HepG2 (cell line): ENCODE measurements around the gene COMMD4. TPM values are rescaled to one million over a fixed set of nuclear protein-coding genes. Genes with fewer than 3 reads are reported as not detected.

Source experiments
- AGO2 ChIP-seq: fragments of 200-400 bp; formaldehyde crosslinking; optimal IDR thresholded peaks from 2 replicates; pipeline ENCODE3; 2017; ENCODE audit warnings: mild to moderate bottlenecking, low read depth, low read length, moderate library complexity
- BCLAF1 ChIP-seq: fragments of 450-650 bp; IDR thresholded peaks from 2 replicates; pipeline ENCODE4 v1.6.1; 2017; ENCODE audit warnings: mild to moderate bottlenecking
- BORCS8-MEF2B ChIP-seq: sonication (generic); formaldehyde crosslinking; IDR thresholded peaks from 2 replicates; pipeline ENCODE4 v1.8.0; 2022; ENCODE audit warnings: mild to moderate bottlenecking, missing genetic modification reagents
- CAMTA2 ChIP-seq: sonication (generic); formaldehyde crosslinking; IDR thresholded peaks from 2 replicates; pipeline ENCODE4 v1.4.0; 2020; ENCODE audit warnings: mild to moderate bottlenecking, missing genetic modification reagents, borderline replicate concordance
- E2F5 ChIP-seq: sonication (generic); formaldehyde crosslinking; conservative IDR thresholded peaks from 2 replicates; pipeline ENCODE4 v1.4.0; 2020; ENCODE audit warnings: missing genetic modification reagents
- ELF1 ChIP-seq: sonication (generic); formaldehyde crosslinking; IDR thresholded peaks from 2 replicates; pipeline ENCODE4 v1.4.0; 2020; ENCODE audit warnings: missing genetic modification reagents
- FOXM1 ChIP-seq: sonication (generic); formaldehyde crosslinking; IDR thresholded peaks from 2 replicates; pipeline ENCODE4 v1.5.0; 2020; ENCODE audit warnings: missing genetic modification reagents
- HOXA7 ChIP-seq: sonication (generic); formaldehyde crosslinking; IDR thresholded peaks from 2 replicates; pipeline ENCODE4 v1.8.1; 2022; ENCODE audit warnings: mild to moderate bottlenecking, missing genetic modification reagents, moderate library complexity
- NR2F1 ChIP-seq, 2 experiments: fragments of 450-650 bp in 1 of 2; formaldehyde crosslinking in 1 of 2; IDR thresholded peaks; 2 replicates each; pipeline versions ENCODE4 v1.5.0 to v1.6.1; 2016 to 2020; ENCODE audit warnings: mild to moderate bottlenecking in 1 of 2, missing compliant biosample characterization in 1 of 2, missing genetic modification reagents in 1 of 2, moderate library complexity in 1 of 2
- ZBTB42 ChIP-seq: sonication (generic); formaldehyde crosslinking; IDR thresholded peaks from 2 replicates; pipeline ENCODE4 v1.5.0; 2020; ENCODE audit warnings: mild to moderate bottlenecking, missing genetic modification reagents
- ZFP82 ChIP-seq: sonication (generic); formaldehyde crosslinking; IDR thresholded peaks from 2 replicates; pipeline ENCODE4 v1.5.1; 2020; ENCODE audit warnings: mild to moderate bottlenecking, missing genetic modification reagents, borderline replicate concordance
- ZNF263 ChIP-seq: sonication (generic); formaldehyde crosslinking; IDR thresholded peaks from 2 replicates; pipeline ENCODE4 v1.4.0; 2020; ENCODE audit warnings: missing genetic modification reagents
- ZNF44 ChIP-seq: sonication (generic); formaldehyde crosslinking; IDR thresholded peaks from 2 replicates; pipeline ENCODE4 v1.5.1; 2020; ENCODE audit warnings: mild to moderate bottlenecking, missing genetic modification reagents
- ZNF674 ChIP-seq: sonication (generic); formaldehyde crosslinking; IDR thresholded peaks from 2 replicates; pipeline ENCODE4 v1.5.0; 2020; ENCODE audit warnings: low read depth, mild to moderate bottlenecking, missing genetic modification reagents
- ZNF713 ChIP-seq: sonication (generic); formaldehyde crosslinking; IDR thresholded peaks from 2 replicates; pipeline ENCODE4 v1.4.0; 2020; ENCODE audit warnings: mild to moderate bottlenecking, missing genetic modification reagents
- ZNF879 ChIP-seq: sonication (generic); formaldehyde crosslinking; IDR thresholded peaks from 2 replicates; pipeline ENCODE4 v1.8.1; 2023; ENCODE audit warnings: missing genetic modification reagents
- ZSCAN20 ChIP-seq: sonication (generic); formaldehyde crosslinking; IDR thresholded peaks from 2 replicates; pipeline ENCODE4 v1.4.0; 2020; ENCODE audit warnings: missing genetic modification reagents, mild to moderate bottlenecking, borderline replicate concordance
- polyA plus RNA-seq, 8 experiments: library from polyadenylated mRNA; depleted of rRNA in 3 of 8; stranded (reverse) in 7 of 8; unstranded in 1 of 8; fragments of >200 nt; fragmentation: Illumina TruSeq in 4 of 8; extraction: Trizol in 4 of 8; gene quantifications; 2 replicates each; pipeline versions ENCODE4 v1.2.1 to v1.2.3, GENCODE V29; 2011 to 2016; ENCODE audit warnings: low read depth in 4 of 8, missing spikeins in 1 of 8, mixed read lengths in 1 of 8; ENCODE audit not compliant: insufficient read depth in 1 of 8
- total RNA-seq, 5 experiments: library from RNA; depleted of rRNA; stranded (reverse); fragments of >200 nt; fragmentation: Illumina TruSeq; extraction: Trizol; gene quantifications; 2 replicates each; pipeline ENCODE4 v1.2.3, GENCODE V29; 2016; ENCODE audit warnings: low read depth in 1 of 5
- TF ChIP-seq, protein P1 (sequence below): sonication (generic); formaldehyde crosslinking; conservative IDR thresholded peaks from 2 replicates; pipeline ENCODE4 v1.5.0; 2020; ENCODE audit warnings: missing genetic modification reagents
- TF ChIP-seq, protein P2 (sequence below): sonication (generic); formaldehyde crosslinking; conservative IDR thresholded peaks from 2 replicates; pipeline ENCODE4 v1.8.1; 2023; ENCODE audit warnings: missing genetic modification reagents
- TF ChIP-seq, protein P3 (sequence below): sonication (generic); formaldehyde crosslinking; IDR thresholded peaks from 2 replicates; pipeline ENCODE4 v1.4.0; 2020; ENCODE audit warnings: mild to moderate bottlenecking, missing genetic modification reagents

The COMMD4 gene
- total and polyA plus RNA-seq, 2 of the 13 experiments (the other 11 are each of a cell fraction or from before 2014, with no cell fraction given), result 45.8 to 89.9 TPM

DNA sequence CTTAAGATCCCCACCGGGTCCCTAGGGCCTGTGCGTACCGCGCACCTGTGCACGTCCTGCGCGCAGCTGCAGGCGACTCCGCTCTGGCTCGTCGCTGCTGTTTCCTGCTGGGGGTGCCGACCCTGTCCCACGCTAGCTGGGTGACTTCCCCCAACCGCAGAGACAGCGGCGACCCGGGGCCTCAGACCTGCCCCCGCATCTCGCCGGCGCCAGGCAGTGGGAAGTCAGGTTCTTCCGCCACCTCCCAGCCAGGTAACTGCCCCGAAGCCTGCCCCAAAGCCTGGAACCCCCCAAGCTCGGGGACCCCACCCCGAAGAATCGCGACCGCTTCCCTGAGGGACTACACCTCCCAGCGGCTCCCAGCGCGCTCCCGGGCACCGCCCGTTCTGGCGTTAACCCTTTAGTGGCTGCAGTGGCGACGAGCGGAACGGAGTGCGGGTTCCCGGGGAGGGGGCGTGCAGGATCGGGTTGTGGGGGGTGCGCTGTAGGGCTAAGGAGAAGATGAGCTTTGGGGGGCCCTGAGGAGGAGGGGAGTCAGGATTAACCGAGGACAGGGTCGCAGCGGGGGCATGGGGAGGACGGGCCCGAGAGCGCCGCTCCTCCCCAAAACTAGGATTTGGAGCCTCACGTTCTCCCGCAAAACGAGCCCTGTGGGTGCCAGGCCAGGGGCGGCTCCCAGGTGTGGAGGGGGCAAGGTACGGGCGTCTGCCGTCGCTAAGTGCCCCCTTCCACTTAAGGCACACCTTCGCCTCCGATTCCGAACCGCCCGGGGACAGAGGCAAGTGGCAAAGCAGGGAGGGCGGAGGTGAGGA lies 11.6 kb downstream of the COMMD4 start (continued):
- TF ChIP-seq ZNF879 (no peak), FOXM1 (no peak), NR2F1 (CRISPR knock-in tag; IDR thresholded peaks at IDR 0.05) (no peak), ZNF674 (CRISPR knock-in tag) (no peak; the same call in 1 of the 2 replicates), ZNF44 (peak; percentile 48; the same call in 1 of the 2 replicates), ZSCAN20 (CRISPR knock-in tag) (no peak), AGO2 (peak; percentile 42), HOXA7 (no peak), ZBTB42 (CRISPR knock-in tag) (no peak), E2F5 (no peak), BCLAF1 (no peak), ELF1 (CRISPR knock-in tag) (peak; percentile 39; the same call in 1 of the 2 replicates), BORCS8-MEF2B (CRISPR knock-in tag) (peak; percentile 75), ZNF263 (CRISPR knock-in tag) (peak; percentile 97), CAMTA2 (CRISPR knock-in tag) (peak; percentile 84; the same call in 1 of the 2 replicates), ZFP82 (CRISPR knock-in tag) (0 out of 2 replicates have a peak, but pooled peaks have one; percentile 63), ZNF713 (CRISPR knock-in tag) (no peak)
- TF ChIP-seq, protein P1, sequence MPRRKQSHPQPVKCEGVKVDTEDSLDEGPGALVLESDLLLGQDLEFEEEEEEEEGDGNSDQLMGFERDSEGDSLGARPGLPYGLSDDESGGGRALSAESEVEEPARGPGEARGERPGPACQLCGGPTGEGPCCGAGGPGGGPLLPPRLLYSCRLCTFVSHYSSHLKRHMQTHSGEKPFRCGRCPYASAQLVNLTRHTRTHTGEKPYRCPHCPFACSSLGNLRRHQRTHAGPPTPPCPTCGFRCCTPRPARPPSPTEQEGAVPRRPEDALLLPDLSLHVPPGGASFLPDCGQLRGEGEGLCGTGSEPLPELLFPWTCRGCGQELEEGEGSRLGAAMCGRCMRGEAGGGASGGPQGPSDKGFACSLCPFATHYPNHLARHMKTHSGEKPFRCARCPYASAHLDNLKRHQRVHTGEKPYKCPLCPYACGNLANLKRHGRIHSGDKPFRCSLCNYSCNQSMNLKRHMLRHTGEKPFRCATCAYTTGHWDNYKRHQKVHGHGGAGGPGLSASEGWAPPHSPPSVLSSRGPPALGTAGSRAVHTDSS (CRISPR knock-in tag), result no peak
- TF ChIP-seq, protein P2, sequence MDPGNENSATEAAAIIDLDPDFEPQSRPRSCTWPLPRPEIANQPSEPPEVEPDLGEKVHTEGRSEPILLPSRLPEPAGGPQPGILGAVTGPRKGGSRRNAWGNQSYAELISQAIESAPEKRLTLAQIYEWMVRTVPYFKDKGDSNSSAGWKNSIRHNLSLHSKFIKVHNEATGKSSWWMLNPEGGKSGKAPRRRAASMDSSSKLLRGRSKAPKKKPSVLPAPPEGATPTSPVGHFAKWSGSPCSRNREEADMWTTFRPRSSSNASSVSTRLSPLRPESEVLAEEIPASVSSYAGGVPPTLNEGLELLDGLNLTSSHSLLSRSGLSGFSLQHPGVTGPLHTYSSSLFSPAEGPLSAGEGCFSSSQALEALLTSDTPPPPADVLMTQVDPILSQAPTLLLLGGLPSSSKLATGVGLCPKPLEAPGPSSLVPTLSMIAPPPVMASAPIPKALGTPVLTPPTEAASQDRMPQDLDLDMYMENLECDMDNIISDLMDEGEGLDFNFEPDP (CRISPR knock-in tag), result no peak
- TF ChIP-seq, protein P3, sequence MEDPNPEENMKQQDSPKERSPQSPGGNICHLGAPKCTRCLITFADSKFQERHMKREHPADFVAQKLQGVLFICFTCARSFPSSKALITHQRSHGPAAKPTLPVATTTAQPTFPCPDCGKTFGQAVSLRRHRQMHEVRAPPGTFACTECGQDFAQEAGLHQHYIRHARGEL (CRISPR knock-in tag), result 0 out of 2 replicates have a peak, but pooled peaks have one; percentile 30
